H1 (cell line): ENCODE data around the gene TXNRD2. TPM values are rescaled to one million over a fixed set of nuclear protein-coding genes. Genes with fewer than 3 reads are reported as not detected.

Experiments
- RFX5 ChIP-seq: IDR thresholded peaks from 2 replicates; pipeline ENCODE4 v1.6.1; 2011; ENCODE audit warnings: low read depth, low read length, improper control_type of control experiment, borderline replicate concordance
- polyA plus RNA-seq, 7 experiments: library from polyadenylated mRNA; depleted of rRNA in 3 of 7; stranded (reverse) in 5 of 7; unstranded in 2 of 7; fragments of >200 nt in 5 of 7; fragments of 200-250 nt in 2 of 7; gene quantifications; 1 replicate in 5 of 7; 2 replicates in 1 of 7; 4 replicates in 1 of 7; pipeline versions ENCODE4 v1.2.1 to v1.2.3, GENCODE V29; 2011 to 2013; ENCODE audit warnings: missing spikeins in 2 of 7, mixed read lengths in 2 of 7
- total RNA-seq: library from RNA; stranded (reverse); fragmentation: NEBNext Ultra II Directional; extraction: Animal tissue kit (Norgen Biotek cat#: 25700); gene quantifications from 2 replicates; pipeline ENCODE4 v1.2.1, GENCODE V29; 2021
- TF ChIP-seq, protein P1 (sequence below): IDR thresholded peaks from 2 replicates; pipeline ENCODE4 v1.6.1; 2011; ENCODE audit warnings: low read depth, mild to moderate bottlenecking, low read length; ENCODE audit not compliant: insufficient read depth

Gene TXNRD2
- total and polyA plus RNA-seq, 2 of the 8 experiments (the other 6 are each of a cell fraction or from before 2014, with no cell fraction given), result 14.8 to 21.9 TPM

DNA sequence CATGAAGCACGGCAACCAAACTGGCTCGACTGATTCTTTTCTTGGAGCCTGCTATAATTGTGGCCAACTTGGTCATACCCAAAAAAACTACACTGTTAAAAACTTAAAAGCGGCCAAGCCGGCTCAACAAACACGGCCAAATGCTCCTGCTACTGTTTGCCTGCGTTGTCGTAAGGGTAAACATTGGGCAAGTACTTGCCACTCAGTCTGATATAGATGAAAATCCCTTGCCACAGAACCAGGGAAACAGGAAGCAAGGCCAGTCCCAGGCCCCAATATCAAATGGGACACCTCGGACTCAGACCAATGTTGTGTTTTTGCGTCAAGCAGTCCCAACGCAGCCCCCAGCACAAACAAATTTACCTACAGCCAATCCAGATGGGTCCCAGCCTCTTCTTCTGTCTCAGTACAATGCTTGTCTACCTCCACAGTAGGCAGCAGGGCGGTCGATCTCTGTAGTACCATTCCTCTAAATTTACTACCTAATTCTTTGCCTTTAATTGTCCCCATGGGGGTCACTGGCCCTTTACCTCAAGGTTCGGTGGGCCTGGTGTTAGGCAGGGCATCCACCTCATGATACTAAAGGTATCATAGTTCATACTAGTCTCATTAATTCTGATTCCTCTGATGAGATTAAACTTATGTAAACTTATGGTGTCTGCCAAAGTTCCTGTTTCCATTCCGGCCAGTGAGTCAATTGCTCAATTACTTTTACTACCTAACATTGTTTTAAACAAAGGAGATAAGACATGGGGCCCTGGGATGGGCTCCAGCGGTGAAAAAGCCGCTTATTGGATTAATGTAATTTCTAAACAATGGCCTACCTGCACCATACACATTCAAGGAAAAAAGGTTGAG, 3.8 kb downstream of the TXNRD2 start (continued):
- TF ChIP-seq, protein P1, sequence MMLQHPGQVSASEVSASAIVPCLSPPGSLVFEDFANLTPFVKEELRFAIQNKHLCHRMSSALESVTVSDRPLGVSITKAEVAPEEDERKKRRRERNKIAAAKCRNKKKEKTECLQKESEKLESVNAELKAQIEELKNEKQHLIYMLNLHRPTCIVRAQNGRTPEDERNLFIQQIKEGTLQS, result no peak
- no peak for TF ChIP-seq RFX5
